Measurements from ENCODE around the gene TMOD2. TPM values are rescaled to one million over a fixed set of nuclear protein-coding genes. Genes with fewer than 3 reads are reported as not detected.
A peak's percentile ranks its signal among the peaks of the same experiment; 100 is the strongest.

TMOD2 gene
- total RNA-seq, 1 experiment from 2014 or later = 3.0 TPM

GRCh38 chr15:51739061-51739712 lies 12.2 kb upstream of the TMOD2 start:
- Histone ChIP-seq H3K79me2 (ENCODE audit: insufficient read depth, low read length) (no peaks in the 10 kb centered on the region), H3K14ac (ENCODE audit: insufficient read depth, low read length) (no peak overlapping the region), H2BK12ac (ENCODE audit: insufficient read length, low read depth, low read length) (no peak overlapping the region), H2AFZ (ENCODE audit: low read length) (no peak overlapping the region), H4K91ac (ENCODE audit: insufficient read length, low read depth, low read length) (no peak overlapping the region), H3K56ac (ENCODE audit: insufficient read length, low read depth, low read length) (no peak overlapping the region), H4K8ac (replicated peaks; ENCODE audit: insufficient read length, low read depth, low read length) (no peak overlapping the region), H4K20me1 (ENCODE audit: control insufficient read depth, insufficient read depth, insufficient read length) (no peaks in the 10 kb centered on the region), H3T11ph (ENCODE audit: low read length) (no peak overlapping the region), H3K79me1 (ENCODE audit: insufficient read depth, low read depth, low read length, poor library complexity, severe bottlenecking) (no peaks in the 10 kb centered on the region), H3K4ac (ENCODE audit: low read depth, low read length) (no peak overlapping the region), H2AK5ac (ENCODE audit: insufficient read length, low read length) (no peak overlapping the region), H2BK5ac (ENCODE audit: insufficient read length, low read length) (no peak overlapping the region), H2BK15ac (ENCODE audit: low read depth, low read length) (no peak overlapping the region), H3K23ac (ENCODE audit: insufficient read length, low read depth, low read length) (no peak overlapping the region), H3K23me2 (ENCODE audit: insufficient read length, low read depth, low read length, poor library complexity, severe bottlenecking) (peaks cover 7% of the 10 kb centered on the region), H2BK120ac (ENCODE audit: low read depth, low read length, poor library complexity, severe bottlenecking) (no peak overlapping the region), H3K4me1 (ENCODE audit: insufficient read depth, low read length) (no peaks in the 10 kb centered on the region), H3K9me3 (ENCODE audit: control insufficient read depth, low read depth, low read length) (no peaks in the 10 kb centered on the region), H2BK20ac (ENCODE audit: low read depth, low read length, poor library complexity, severe bottlenecking) (no peak overlapping the region), H3K27ac (ENCODE audit: insufficient read length, low read depth, low read length) (no peak overlapping the region), H3K18ac (ENCODE audit: insufficient read length, low read depth, low read length) (no peak overlapping the region), H3K27me3 (ENCODE audit: insufficient read depth, low read length) (peaks cover 7% of the 10 kb centered on the region; the same call in 1 of the 2 replicates), H4K5ac (ENCODE audit: insufficient read length, low read depth, low read length) (no peak overlapping the region), H3K4me2 (ENCODE audit: insufficient read depth, insufficient read length, low read length) (no peak overlapping the region), H3K9ac (ENCODE audit: extremely low read depth, insufficient read length, low read length) (no peak overlapping the region)
- Mint-ChIP-seq H3K9me3 (no peaks in the 10 kb centered on the region; a peak in 1 of 5 replicates), H3K4me1 (peaks cover 9 to 15% of the 10 kb centered on the region in 2 experiments), H3K36me3 (ENCODE audit: insufficient read depth in 1 of 3, low read depth in 3 of 3) (no peaks in the 10 kb centered on the region; a peak in 1 of 7 replicates), H3K27ac (no peak overlapping the region), H3K27me3 (ENCODE audit: low read depth) (peaks cover 52% of the 10 kb centered on the region), H3K4me3 (peak overlapping the region in 1 of 2 experiments; percentile 53; a peak in 1 of 5 replicates)
- DNase-seq = no peak
- no CpG with 5 or more reads among the region's 2 CpGs for WGBS (ENCODE audit: extremely low coverage, insufficient read length, low lambda C conversion rate)
- no peak for TF ChIP-seq CTCF (conservative IDR thresholded peaks at IDR 0.05)
